AG10803 (cell line): ENCODE measurements around the gene SBSN.

Experiments used
- DNase-seq: peaks from one replicate; pipeline ENCODE4 v3.0.0; 2010; ENCODE audit warnings: low read depth
- H3K4me3 ChIP-seq: 2 replicates; pipeline ENCODE4 v1.5.1; 2011; ENCODE audit warnings: mild to moderate bottlenecking, low read length, control low read depth
- TF ChIP-seq, protein P1 (sequence below): conservative IDR thresholded peaks from 2 replicates; pipeline ENCODE4 v1.5.1; 2011; ENCODE audit warnings: mild to moderate bottlenecking, low read length, control low read depth, inconsistent platforms

The SBSN gene

DNA sequence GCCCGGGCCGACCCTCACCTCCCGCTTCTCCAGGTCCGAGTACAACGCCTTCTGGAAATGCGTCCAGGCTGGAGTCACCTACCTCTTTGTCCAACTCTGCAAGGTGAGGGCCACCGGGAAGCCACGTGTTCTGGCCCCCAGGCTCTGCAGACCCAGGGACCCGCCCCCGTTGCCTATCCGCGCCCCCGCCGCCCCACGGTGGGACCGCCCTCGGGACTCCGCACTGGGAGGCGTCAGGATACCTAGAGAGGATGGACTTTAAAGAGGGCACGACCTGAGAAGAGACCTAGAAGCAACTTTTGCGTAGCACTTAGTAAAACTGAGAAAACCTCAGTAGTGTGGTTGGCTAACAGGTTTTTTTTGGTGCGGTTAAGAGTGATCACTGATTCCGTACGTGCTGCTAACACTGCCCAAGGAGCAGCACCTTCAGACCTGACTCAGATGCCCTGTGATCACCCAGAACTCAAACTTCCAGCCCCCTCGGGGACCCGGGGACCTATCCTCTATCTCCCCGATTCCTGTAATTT, 17.8 kb upstream of the SBSN start:
- TF ChIP-seq, protein P1, sequence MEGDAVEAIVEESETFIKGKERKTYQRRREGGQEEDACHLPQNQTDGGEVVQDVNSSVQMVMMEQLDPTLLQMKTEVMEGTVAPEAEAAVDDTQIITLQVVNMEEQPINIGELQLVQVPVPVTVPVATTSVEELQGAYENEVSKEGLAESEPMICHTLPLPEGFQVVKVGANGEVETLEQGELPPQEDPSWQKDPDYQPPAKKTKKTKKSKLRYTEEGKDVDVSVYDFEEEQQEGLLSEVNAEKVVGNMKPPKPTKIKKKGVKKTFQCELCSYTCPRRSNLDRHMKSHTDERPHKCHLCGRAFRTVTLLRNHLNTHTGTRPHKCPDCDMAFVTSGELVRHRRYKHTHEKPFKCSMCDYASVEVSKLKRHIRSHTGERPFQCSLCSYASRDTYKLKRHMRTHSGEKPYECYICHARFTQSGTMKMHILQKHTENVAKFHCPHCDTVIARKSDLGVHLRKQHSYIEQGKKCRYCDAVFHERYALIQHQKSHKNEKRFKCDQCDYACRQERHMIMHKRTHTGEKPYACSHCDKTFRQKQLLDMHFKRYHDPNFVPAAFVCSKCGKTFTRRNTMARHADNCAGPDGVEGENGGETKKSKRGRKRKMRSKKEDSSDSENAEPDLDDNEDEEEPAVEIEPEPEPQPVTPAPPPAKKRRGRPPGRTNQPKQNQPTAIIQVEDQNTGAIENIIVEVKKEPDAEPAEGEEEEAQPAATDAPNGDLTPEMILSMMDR, result no peak
- peak overlapping the region; percentile 86 for H3K4me3 ChIP-seq
- no peak for DNase-seq

DNA sequence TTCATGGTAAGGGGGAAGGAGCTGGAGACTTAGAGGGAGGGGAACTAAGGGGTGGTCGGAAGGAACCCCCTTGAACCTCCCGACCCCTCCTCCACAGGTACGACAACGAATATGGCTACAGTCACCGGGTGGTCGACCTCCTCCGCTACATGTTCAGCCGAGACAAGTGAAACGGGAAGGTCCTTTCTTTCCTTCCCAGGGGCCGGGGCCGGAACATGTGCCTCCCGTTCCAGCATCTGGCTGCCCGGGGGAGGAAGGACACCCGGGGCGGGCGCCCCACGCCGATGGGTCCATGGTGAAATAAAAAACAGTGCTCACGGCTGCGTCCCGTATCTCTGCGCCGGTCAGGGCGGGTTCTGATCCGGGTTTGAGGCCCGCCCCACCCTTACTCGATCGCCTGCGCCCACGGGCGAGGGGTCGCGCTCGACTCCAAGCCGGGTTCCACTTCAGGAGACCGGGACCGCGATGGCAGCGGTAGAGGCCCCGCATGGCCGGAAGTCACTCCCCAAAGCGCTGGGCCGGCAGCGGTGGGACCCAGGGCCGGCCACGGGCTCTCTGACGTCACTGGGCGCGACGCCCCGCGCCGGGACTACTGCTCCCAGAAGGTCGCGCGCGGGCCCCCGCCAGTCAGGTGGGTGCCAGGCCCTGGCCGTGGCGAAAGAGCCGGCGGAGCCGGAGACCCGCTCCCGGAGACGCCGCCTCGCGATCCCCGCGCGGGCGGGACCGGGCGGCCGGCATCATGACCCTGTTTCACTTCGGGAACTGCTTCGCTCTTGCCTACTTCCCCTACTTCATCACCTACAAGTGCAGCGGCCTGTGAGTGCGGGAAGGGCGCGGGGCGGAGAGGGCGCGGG, 17.1 kb upstream of the SBSN start, which contains the start of gene TMEM147:
TSS of gene TMEM147 (plus strand) at position 626 of the 854 bp plus-strand sequence. CDS start at position 740, 114 bp downstream.
- DNase-seq, result peak; percentile 83
- H3K4me3 ChIP-seq, result peak within 1 kb of the TSS; percentile 86
- TF ChIP-seq, protein P1, result no peak

GRCh38 chr19:35544110-35544802, 16.1 kb upstream of the SBSN start:
- DNase-seq, result no peak
- TF ChIP-seq, protein P1, result no peak

DNA sequence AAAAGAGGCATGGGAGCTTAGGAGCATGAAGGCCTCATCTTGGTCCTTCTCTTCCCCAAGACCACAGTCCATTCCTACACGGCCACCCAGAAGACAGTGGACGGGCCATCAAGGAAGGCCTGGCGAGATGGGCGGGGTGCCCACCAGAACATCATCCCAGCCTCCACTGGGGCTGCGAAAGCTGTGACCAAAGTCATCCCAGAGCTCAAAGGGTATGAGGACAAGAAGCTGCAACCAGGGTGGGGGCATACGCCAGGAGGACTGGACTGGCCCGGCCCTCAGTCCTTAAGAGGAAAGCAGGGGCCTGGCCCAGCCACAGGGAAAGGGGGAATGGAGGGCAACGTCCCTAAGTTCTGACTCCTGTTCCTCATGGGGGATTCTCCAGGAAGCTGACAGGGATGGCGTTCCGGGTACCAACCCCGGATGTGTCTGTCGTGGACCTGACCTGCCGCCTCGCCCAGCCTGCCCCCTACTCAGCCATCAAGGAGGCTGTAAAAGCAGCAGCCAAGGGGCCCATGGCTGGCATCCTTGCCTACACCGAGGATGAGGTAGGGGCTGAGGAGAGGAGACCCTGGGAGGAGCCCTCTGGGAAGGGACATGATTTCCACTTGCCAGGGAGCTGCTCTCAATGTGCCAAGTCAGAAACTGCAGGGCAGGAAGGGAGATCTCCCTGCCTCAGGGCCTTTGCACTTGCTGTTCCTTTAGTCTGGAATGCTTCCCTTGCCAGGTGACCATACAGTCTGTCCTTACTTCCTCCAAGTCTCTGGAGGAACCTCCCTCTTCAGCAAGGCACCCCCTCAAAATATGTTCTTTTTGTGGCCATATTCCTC, 15.4 kb upstream of the SBSN start:
- TF ChIP-seq, protein P1, result no peak
- no peak overlapping the region for H3K4me3 ChIP-seq

More at GRCh38 chr19:35544110-35544802, 16.1 kb upstream of the SBSN start:
- peak overlapping the region; percentile 86 for H3K4me3 ChIP-seq

DNA sequence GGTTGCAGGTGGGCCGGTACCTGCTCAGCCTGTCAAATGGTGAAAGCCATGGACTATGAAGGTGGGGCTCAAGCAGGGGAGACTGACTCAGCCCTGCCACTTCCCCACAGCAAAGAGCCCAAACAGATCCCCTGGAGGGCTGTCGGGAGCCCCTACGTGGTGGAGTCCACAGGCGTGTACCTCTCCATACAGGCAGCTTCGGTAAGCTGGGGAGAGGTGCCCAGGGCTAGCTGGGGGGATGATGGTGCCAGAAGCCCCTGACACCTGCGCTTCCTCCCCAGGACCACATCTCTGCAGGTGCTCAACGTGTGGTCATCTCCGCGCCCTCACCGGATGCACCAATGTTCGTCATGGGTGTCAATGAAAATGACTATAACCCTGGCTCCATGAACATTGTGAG, 14.1 kb upstream of the SBSN start:
- no peak overlapping the region for H3K4me3 ChIP-seq
- TF ChIP-seq, protein P1, result no peak
- DNase-seq, result no peak

More for the DNA sequence above, 15.4 kb upstream of the SBSN start:
- no peak for DNase-seq

GRCh38 chr19:35540356-35540927, 12.3 kb upstream of the SBSN start:
- DNase-seq, result no peak
- H3K4me3 ChIP-seq, result no peak overlapping the region
- TF ChIP-seq, protein P1, result no peak
